ENCODE data around the gene BCL2L14.

DNA sequence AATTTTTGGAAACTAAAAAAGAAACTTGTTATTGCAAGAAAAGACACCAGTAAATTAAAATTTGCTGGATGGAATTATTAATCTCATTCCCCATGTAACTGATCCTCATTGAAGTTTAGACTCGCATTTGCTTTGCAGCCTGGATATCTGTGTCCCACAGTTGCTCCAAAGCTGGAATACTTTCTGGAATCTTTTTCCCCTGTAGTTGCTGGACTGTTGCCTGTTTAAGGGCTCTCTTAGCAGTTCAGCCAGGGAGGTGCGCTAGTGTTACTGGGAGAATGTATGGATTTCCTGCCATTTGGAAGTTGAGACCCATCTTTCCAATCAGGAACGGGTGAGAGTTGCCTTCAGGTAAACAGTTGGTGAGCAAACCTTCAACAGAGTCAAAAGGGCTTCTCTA, 20.3 kb downstream of the BCL2L14 start:
- TF ChIP-seq, protein P1, sequence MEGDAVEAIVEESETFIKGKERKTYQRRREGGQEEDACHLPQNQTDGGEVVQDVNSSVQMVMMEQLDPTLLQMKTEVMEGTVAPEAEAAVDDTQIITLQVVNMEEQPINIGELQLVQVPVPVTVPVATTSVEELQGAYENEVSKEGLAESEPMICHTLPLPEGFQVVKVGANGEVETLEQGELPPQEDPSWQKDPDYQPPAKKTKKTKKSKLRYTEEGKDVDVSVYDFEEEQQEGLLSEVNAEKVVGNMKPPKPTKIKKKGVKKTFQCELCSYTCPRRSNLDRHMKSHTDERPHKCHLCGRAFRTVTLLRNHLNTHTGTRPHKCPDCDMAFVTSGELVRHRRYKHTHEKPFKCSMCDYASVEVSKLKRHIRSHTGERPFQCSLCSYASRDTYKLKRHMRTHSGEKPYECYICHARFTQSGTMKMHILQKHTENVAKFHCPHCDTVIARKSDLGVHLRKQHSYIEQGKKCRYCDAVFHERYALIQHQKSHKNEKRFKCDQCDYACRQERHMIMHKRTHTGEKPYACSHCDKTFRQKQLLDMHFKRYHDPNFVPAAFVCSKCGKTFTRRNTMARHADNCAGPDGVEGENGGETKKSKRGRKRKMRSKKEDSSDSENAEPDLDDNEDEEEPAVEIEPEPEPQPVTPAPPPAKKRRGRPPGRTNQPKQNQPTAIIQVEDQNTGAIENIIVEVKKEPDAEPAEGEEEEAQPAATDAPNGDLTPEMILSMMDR (IDR thresholded peaks at IDR 0.05), result no peak
- no peak for TF ChIP-seq EP300 (IDR thresholded peaks at IDR 0.05)
- no peak for TF ChIP-seq POLR2A (IDR thresholded peaks at IDR 0.05)
- TF ChIP-seq POLR2AphosphoS5 (IDR thresholded peaks at IDR 0.05), result no peak

Data from suprapubic skin (tissue), 4 donors.